Measurements from ENCODE around the gene NEMP1. TPM values are rescaled to one million over a fixed set of nuclear protein-coding genes. Genes with fewer than 3 reads are reported as not detected.

NEMP1 gene
- total RNA-seq, 1 donor from 2014 or later, result 77.0 TPM

GRCh38 chr12:57047981-57048380 lies 30.6 kb downstream of the NEMP1 start:
- Mint-ChIP-seq H3K4me1 (peaks cover 34% of the 10 kb centered on the region), H3K36me3 (ENCODE audit: low read depth) (peaks cover 3% of the 10 kb centered on the region), H3K27me3 (no peaks in the 10 kb centered on the region), H3K27ac (peak overlapping the region; percentile 87), H3K9me3 (no peaks in the 10 kb centered on the region), H3K4me3 (no peak overlapping the region)
- intact Hi-C loops (cut with micrococcal nuclease), result loop anchor here (2.0 to 5.0 kb wide), 2 partner anchors 17 to 36 kb away; no protein-coding TSS in a partner anchor
- DNase-seq, result no peak

- Mint-ChIP-seq H3K27ac (peak overlapping the region; percentile 87), H3K27me3 (no peaks in the 10 kb centered on the region), H3K36me3 (ENCODE audit: low read depth) (no peaks in the 10 kb centered on the region), H3K9me3 (no peaks in the 10 kb centered on the region), H3K4me1 (peaks cover 34% of the 10 kb centered on the region), H3K4me3 (peak overlapping the region; percentile 65)
- intact Hi-C loops (cut with micrococcal nuclease), result loop anchor here (2.0 to 5.0 kb wide), 2 partner anchors 16 to 35 kb away; no protein-coding TSS in a partner anchor
- peak; percentile 85 for DNase-seq
These were observed 31.4 kb downstream of the NEMP1 start for GRCh38 chr12:57046947-57047890.

GRCh38 chr12:57046086-57046791 lies 32.4 kb downstream of the NEMP1 start:
- Mint-ChIP-seq H3K4me1 (peaks cover 34% of the 10 kb centered on the region), H3K9me3 (no peaks in the 10 kb centered on the region), H3K27ac (peak overlapping the region; percentile 9), H3K4me3 (peak overlapping the region; percentile 65), H3K36me3 (ENCODE audit: low read depth) (no peaks in the 10 kb centered on the region), H3K27me3 (no peaks in the 10 kb centered on the region)
- no peak for DNase-seq
- intact Hi-C loops (cut with micrococcal nuclease), result loop anchor here (2.0 to 5.0 kb wide), 2 partner anchors 15 to 34 kb away; no protein-coding TSS in a partner anchor

- H3K4me3 Mint-ChIP-seq, result no peak overlapping the region
- H3K27ac Mint-ChIP-seq, result no peak overlapping the region
- intact Hi-C loops (cut with micrococcal nuclease), result loop anchor here (5.0 kb wide), 1 partner anchor 33 kb away; no protein-coding TSS in a partner anchor
- DNase-seq, result no peak
- H3K4me1 Mint-ChIP-seq, result peaks cover 31% of the 10 kb centered on the region
- H3K36me3 Mint-ChIP-seq (ENCODE audit: low read depth), result no peaks in the 10 kb centered on the region
- H3K9me3 Mint-ChIP-seq, result no peaks in the 10 kb centered on the region
- H3K27me3 Mint-ChIP-seq, result no peaks in the 10 kb centered on the region
These were observed 33.7 kb downstream of the NEMP1 start for GRCh38 chr12:57044889-57045288.

- H3K36me3 Mint-ChIP-seq (ENCODE audit: low read depth), result no peaks in the 10 kb centered on the region
These were observed 34.1 kb downstream of the NEMP1 start for GRCh38 chr12:57044468-57044867.

GRCh38 chr12:57042695-57043094 lies 35.9 kb downstream of the NEMP1 start:
- no peak for DNase-seq
- H3K36me3 Mint-ChIP-seq (ENCODE audit: low read depth), result no peaks in the 10 kb centered on the region
- no peaks in the 10 kb centered on the region for H3K27me3 Mint-ChIP-seq
- no peaks in the 10 kb centered on the region for H3K9me3 Mint-ChIP-seq
- H3K27ac Mint-ChIP-seq, result no peak overlapping the region
- intact Hi-C loops (cut with micrococcal nuclease), result no loop called here
- peaks cover 24% of the 10 kb centered on the region for H3K4me1 Mint-ChIP-seq
- H3K4me3 Mint-ChIP-seq, result no peak overlapping the region

More at GRCh38 chr12:57044468-57044867, 34.1 kb downstream of the NEMP1 start:
- no peak for DNase-seq
- H3K27ac Mint-ChIP-seq, result no peak overlapping the region
- no peaks in the 10 kb centered on the region for H3K27me3 Mint-ChIP-seq
- intact Hi-C loops (cut with micrococcal nuclease), result no loop called here
- no peaks in the 10 kb centered on the region for H3K9me3 Mint-ChIP-seq
- H3K4me3 Mint-ChIP-seq, result no peak overlapping the region
- peaks cover 31% of the 10 kb centered on the region for H3K4me1 Mint-ChIP-seq

- no peaks in the 10 kb centered on the region for H3K9me3 Mint-ChIP-seq
These were observed 37.8 kb downstream of the NEMP1 start for GRCh38 chr12:57040750-57041149.

GRCh38 chr12:57040211-57040610 lies 38.4 kb downstream of the NEMP1 start:
- DNase-seq, result no peak
- Mint-ChIP-seq H3K27ac (no peak overlapping the region), H3K27me3 (no peaks in the 10 kb centered on the region), H3K36me3 (ENCODE audit: low read depth) (no peaks in the 10 kb centered on the region), H3K9me3 (no peaks in the 10 kb centered on the region), H3K4me3 (no peak overlapping the region), H3K4me1 (peaks cover 2% of the 10 kb centered on the region)
- intact Hi-C loops (cut with micrococcal nuclease), result no loop called here

More at GRCh38 chr12:57040750-57041149, 37.8 kb downstream of the NEMP1 start:
- intact Hi-C loops (cut with micrococcal nuclease), result no loop called here
- H3K27me3 Mint-ChIP-seq, result no peaks in the 10 kb centered on the region
- no peaks in the 10 kb centered on the region for H3K36me3 Mint-ChIP-seq (ENCODE audit: low read depth)
- peaks cover 4% of the 10 kb centered on the region for H3K4me1 Mint-ChIP-seq
- DNase-seq, result no peak
- H3K27ac Mint-ChIP-seq, result no peak overlapping the region
- no peak overlapping the region for H3K4me3 Mint-ChIP-seq

- Mint-ChIP-seq H3K4me3 (no peak overlapping the region), H3K4me1 (peaks cover 2% of the 10 kb centered on the region), H3K27ac (no peak overlapping the region), H3K9me3 (no peaks in the 10 kb centered on the region), H3K36me3 (ENCODE audit: low read depth) (no peaks in the 10 kb centered on the region), H3K27me3 (no peaks in the 10 kb centered on the region)
- no peak for DNase-seq
- intact Hi-C loops (cut with micrococcal nuclease), result no loop called here
These were observed 39.4 kb downstream of the NEMP1 start for GRCh38 chr12:57039016-57039798.

GRCh38 chr12:57037264-57037663 lies 41.3 kb downstream of the NEMP1 start:
- Mint-ChIP-seq H3K36me3 (ENCODE audit: low read depth) (no peaks in the 10 kb centered on the region), H3K9me3 (no peaks in the 10 kb centered on the region), H3K4me3 (no peak overlapping the region), H3K27me3 (no peaks in the 10 kb centered on the region), H3K4me1 (peaks cover 2% of the 10 kb centered on the region), H3K27ac (no peak overlapping the region)
- intact Hi-C loops (cut with micrococcal nuclease), result no loop called here
- no peak for DNase-seq

GRCh38 chr12:57033431-57033830 lies 45.2 kb downstream of the NEMP1 start:
- peaks cover 15% of the 10 kb centered on the region for H3K4me1 Mint-ChIP-seq

GRCh38 chr12:57031789-57032188 lies 46.8 kb downstream of the NEMP1 start:
- Mint-ChIP-seq H3K36me3 (ENCODE audit: low read depth) (no peaks in the 10 kb centered on the region), H3K4me1 (peaks cover 25% of the 10 kb centered on the region), H3K27me3 (no peaks in the 10 kb centered on the region), H3K4me3 (no peak overlapping the region), H3K9me3 (no peaks in the 10 kb centered on the region), H3K27ac (no peak overlapping the region)
- intact Hi-C loops (cut with micrococcal nuclease), result loop anchor here (2.0 kb wide), 1 partner anchor 15 kb away; no protein-coding TSS in a partner anchor
- DNase-seq, result no peak

More at GRCh38 chr12:57033431-57033830, 45.2 kb downstream of the NEMP1 start:
- Mint-ChIP-seq H3K27me3 (no peaks in the 10 kb centered on the region), H3K4me3 (no peak overlapping the region), H3K36me3 (ENCODE audit: low read depth) (no peaks in the 10 kb centered on the region), H3K9me3 (no peaks in the 10 kb centered on the region), H3K27ac (no peak overlapping the region)
- no peak for DNase-seq
- intact Hi-C loops (cut with micrococcal nuclease), result no loop called here

GRCh38 chr12:57031138-57031725 lies 47.4 kb downstream of the NEMP1 start:
- Mint-ChIP-seq H3K27me3 (no peaks in the 10 kb centered on the region), H3K27ac (peak overlapping the region; percentile 31), H3K4me3 (peak overlapping the region; percentile 0), H3K4me1 (peaks cover 29% of the 10 kb centered on the region), H3K9me3 (no peaks in the 10 kb centered on the region), H3K36me3 (ENCODE audit: low read depth) (no peaks in the 10 kb centered on the region)
- DNase-seq, result peak; percentile 74
- intact Hi-C loops (cut with micrococcal nuclease), result loop anchor here (2.0 kb wide), 1 partner anchor 16 kb away; no protein-coding TSS in a partner anchor

All from activated CD4-positive, alpha-beta T cell treated with anti-CD3 and anti-CD28 coated beads, Interleukin-2, amount 10 ng/mL, durations not matched to agents 24 days and 14 days (primary cell).